GM12891 (cell line): ENCODE results near the gene SCUBE1.

ENCODE experiments used
- DNase-seq: peaks from one replicate; pipeline ENCODE4 v3.0.0; 2011; ENCODE audit warnings: low spot score; ENCODE audit not compliant: insufficient read length
- FAIRE-seq: peaks from 2 replicates; lab custom pipeline; 2011; peaks lifted over from hg19 to GRCh38; lab: Jason Lieb, UNC
- PAX5 ChIP-seq: IDR thresholded peaks from 2 replicates; pipeline ENCODE4 v1.6.1; 2011; ENCODE audit warnings: low read length, moderate library complexity, mild to moderate bottlenecking; ENCODE audit not compliant: insufficient read depth, severe bottlenecking
- POLR2A ChIP-seq: IDR thresholded peaks from 2 replicates; pipeline ENCODE4 v1.6.1; 2011; ENCODE audit warnings: low read depth, low read length, control low read depth
- POLR2AphosphoS5 ChIP-seq: IDR thresholded peaks from 2 replicates; pipeline ENCODE4 v1.6.1; 2011; ENCODE audit warnings: low read depth, low read length, control low read depth
- POU2F2 ChIP-seq: IDR thresholded peaks from 2 replicates; pipeline ENCODE4 v1.6.1; 2011; ENCODE audit warnings: low read depth, mild to moderate bottlenecking, control low read depth, low read length, moderate library complexity
- SPI1 ChIP-seq: IDR thresholded peaks from 2 replicates; pipeline ENCODE4 v1.6.1; 2011; ENCODE audit warnings: low read depth, low read length, control low read depth
- TAF1 ChIP-seq: IDR thresholded peaks from 2 replicates; pipeline ENCODE4 v1.6.1; 2011; ENCODE audit warnings: low read depth, low read length, control low read depth

Gene SCUBE1

DNA sequence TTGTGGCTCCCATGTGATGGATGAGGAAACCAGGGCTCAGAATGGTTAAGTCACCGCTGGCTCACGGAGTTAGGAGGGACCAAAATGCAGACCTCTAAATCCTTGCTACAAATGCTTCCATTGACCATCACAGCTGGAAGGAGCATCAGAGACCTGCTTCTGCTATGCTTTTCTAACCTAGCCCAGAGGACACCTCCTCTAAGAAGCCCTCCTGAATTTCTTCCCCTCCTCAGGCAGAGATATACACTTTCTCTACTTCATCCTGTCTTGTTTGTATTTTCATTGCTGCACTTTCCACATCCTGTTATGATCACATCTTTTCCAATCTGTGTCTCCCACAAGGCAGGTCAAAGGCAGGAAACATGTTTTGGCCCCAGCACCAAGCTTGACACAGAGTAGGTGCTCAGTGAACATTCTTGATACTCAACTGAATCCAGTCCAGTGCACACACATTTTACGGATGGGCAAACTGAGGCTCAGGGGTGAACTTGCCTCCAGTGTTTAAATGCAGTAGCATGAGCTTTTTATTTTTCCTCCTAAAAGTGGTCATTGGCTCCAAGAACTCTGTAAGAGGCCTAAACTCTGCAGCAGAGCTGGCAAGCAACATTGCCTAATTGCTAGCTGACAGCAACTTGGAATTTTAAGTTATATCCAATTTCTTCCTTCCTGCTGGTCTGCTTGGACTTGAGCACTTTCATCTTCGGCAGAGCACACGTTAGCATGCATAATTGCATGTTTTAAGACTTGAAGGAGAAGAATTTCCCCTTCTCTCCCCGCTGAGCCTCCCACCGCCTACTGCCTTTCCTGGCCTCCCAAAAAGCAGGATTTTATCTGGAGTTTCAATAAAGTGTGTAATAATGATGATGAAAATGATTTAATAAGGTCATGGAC is 12.7 kb downstream of the SCUBE1 start:
- no peak for FAIRE-seq
- no peak for DNase-seq
- no peak for TF ChIP-seq TAF1
- TF ChIP-seq PAX5 = no peak
- TF ChIP-seq POLR2A = no peak
- no peak for TF ChIP-seq POLR2AphosphoS5
- no peak for TF ChIP-seq SPI1
- no peak for TF ChIP-seq POU2F2

DNA sequence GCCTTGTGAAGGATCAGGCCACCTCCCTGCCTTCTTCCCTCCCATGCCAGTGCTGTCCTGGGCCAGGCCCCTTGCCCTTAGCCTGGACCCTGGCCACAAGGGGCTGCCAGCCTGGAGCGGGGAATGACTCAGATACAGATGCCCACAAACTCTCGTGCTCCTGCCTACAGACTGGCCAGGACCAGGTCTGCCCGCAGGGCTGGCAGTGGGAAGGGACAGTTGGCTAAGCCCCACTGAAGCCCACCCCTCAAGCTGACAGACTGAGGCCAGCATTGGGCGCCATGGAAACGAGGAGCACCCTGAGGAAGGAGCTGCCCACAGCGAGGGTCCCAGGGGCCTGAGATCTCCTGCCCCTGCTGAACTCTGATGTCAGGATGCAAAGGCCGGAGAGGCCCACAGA is 14.1 kb downstream of the SCUBE1 start:
- TF ChIP-seq POLR2AphosphoS5 (no peak), POU2F2 (no peak)
- no peak for DNase-seq
- FAIRE-seq = no peak

GRCh38 chr22:43327157-43327438 is 16.1 kb downstream of the SCUBE1 start:
- TF ChIP-seq POLR2A = no peak
- no peak for TF ChIP-seq POU2F2
- TF ChIP-seq SPI1 = no peak
- no peak for TF ChIP-seq PAX5
- TF ChIP-seq POLR2AphosphoS5 = no peak
- TF ChIP-seq TAF1 = no peak
- DNase-seq (no peak), FAIRE-seq (no peak)

DNA sequence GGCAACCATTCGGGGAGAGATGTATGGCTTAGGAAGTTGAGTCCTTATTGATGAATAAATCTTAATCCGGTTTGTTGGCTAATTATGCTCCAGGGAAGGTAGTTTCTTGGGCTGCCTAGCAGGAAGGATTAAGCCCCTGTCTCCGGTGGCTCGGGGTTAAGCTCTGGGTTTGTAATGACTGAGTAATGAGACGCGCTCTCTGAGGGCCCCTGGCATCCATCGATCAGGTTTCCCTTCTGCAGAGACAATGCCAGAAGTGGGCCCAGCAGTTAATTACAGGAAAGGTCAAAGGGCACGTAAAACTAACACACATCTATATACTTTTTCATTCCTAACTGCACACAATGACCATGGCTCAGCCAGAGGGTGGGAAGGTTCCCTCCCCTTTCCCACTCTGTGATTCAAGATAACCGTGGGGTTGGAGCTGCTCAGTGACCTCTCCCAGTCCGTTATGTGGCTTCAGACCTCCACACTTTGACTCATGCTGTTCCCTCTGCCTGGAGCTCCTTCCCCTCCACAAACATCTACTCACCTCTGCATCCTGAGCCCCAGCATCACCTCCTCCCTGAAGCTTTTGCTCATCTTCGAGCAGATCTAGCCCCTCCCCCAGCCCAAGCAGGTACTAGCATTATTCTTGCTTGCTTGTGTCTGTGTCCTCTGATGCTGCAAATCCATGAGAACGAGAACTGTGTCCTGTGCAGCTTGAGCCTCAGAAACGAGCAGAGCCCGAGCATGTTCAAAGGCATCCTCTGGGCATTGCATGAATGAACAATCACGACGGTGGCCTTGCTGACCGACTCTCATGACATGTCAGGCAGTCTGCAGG is 16.6 kb downstream of the SCUBE1 start:
- no peak for DNase-seq
- FAIRE-seq = no peak
- no peak for TF ChIP-seq POU2F2
- TF ChIP-seq PAX5 = no peak
- no peak for TF ChIP-seq POLR2A
- no peak for TF ChIP-seq SPI1
- no peak for TF ChIP-seq TAF1
- no peak for TF ChIP-seq POLR2AphosphoS5

GRCh38 chr22:43325176-43325575 is 18.0 kb downstream of the SCUBE1 start:
- TF ChIP-seq POU2F2 = no peak
- no peak for TF ChIP-seq POLR2AphosphoS5
- TF ChIP-seq SPI1 = no peak
- no peak for TF ChIP-seq TAF1
- TF ChIP-seq POLR2A = no peak
- TF ChIP-seq PAX5 = no peak
- FAIRE-seq = no peak

GRCh38 chr22:43320943-43321900 is 21.9 kb downstream of the SCUBE1 start:
- no peak for DNase-seq
- TF ChIP-seq POLR2AphosphoS5 = no peak
- TF ChIP-seq TAF1 = no peak
- no peak for TF ChIP-seq PAX5
- no peak for TF ChIP-seq POU2F2
- TF ChIP-seq POLR2A = no peak
- no peak for TF ChIP-seq SPI1
- no peak for FAIRE-seq

More at GRCh38 chr22:43325176-43325575, 18.0 kb downstream of the SCUBE1 start:
- no peak for DNase-seq

DNA sequence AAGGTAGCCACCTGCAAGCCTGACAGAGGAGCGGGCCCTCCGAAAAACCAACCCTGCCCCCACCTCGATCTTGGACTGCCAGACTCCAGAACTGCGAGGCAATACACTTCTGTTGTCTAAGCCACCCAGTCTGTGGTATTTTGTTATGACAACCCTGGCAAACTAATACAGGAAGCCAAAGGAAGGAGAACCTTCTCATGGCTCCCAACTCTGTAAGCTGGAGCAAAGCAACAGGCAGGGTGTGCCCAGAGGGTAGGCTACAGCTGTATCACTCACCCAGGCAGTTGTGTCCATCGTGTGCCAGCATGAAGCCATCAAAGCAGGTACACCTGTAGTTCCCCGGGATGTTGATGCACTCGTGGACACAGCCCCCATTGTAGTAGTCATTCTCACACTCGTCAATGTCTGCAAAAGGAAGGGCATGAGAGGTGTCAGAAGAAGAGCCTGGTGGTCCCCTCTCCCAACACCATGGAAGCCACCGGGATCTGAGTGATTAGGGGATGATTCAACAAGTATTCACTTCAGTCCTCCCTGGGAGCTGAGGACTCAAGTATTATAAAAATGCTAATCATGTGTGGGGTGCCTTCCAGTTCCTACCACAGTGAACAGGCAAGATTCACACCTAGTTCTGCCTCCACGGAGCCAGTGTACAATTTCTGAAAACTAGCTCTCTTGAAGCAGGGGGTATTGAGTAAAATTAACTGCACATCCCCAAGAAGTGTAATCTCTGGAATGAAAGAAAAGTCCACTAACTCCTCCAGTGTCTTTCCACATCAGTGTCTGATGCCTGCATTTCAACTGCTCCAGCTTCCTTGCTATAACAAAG is 23.3 kb downstream of the SCUBE1 start:
- FAIRE-seq (no peak), DNase-seq (no peak)
- TF ChIP-seq TAF1 = no peak
- no peak for TF ChIP-seq POLR2A
- no peak for TF ChIP-seq POLR2AphosphoS5
- no peak for TF ChIP-seq PAX5
- TF ChIP-seq POU2F2 = no peak
- TF ChIP-seq SPI1 = no peak

DNA sequence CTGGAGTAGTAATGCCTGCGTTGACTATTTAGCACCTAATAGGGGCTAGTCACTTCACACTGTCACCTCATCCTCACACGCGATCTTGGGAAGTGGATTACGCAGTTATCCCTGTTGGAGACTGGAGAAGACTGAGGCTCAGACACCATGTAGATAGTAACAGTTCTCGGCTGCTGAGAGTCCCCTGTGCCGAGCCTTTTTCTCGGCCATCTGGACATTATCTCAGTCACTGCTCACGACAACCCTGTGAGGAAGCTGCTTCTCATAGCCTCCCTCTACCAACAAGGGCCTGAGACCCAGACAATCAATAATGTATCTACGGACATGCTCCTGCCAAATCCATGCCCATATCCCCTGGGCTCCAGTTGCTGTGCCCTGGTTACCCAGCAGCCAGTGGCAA is 25.9 kb downstream of the SCUBE1 start:
- FAIRE-seq (no peak), DNase-seq (no peak)
- no peak for TF ChIP-seq TAF1
- no peak for TF ChIP-seq POU2F2
- no peak for TF ChIP-seq POLR2AphosphoS5
- TF ChIP-seq POLR2A = no peak
- TF ChIP-seq PAX5 = no peak
- no peak for TF ChIP-seq SPI1
